Thymus (tissue), 11 donors: ENCODE data around the gene LARP4B. TPM values are rescaled to one million over a fixed set of nuclear protein-coding genes. Genes with fewer than 3 reads are reported as not detected.

ENCODE experiments used
- DNase-seq, 9 donors: peaks; one replicate each; pipeline ENCODE4 v3.0.0-alpha.2; 2013; ENCODE audit warnings: low spot score in 9 of 9, low read depth in 6 of 9, missing footprints in 1 of 9
- H3K27ac ChIP-seq, 2 donors: one replicate each; pipeline ENCODE4 v1.5.1; 2013; ENCODE audit warnings: control low read depth in 1 of 2, low read depth in 1 of 2, low read length in 1 of 2, mild to moderate bottlenecking in 1 of 2, moderate library complexity in 1 of 2
- H3K27me3 ChIP-seq, 2 donors: one replicate each; pipeline ENCODE4 v1.5.1; 2013; ENCODE audit warnings: low read length in 1 of 2; ENCODE audit not compliant: control insufficient read depth in 2 of 2, insufficient read depth in 1 of 2
- H3K36me3 ChIP-seq, 2 donors: one replicate each; pipeline ENCODE4 v1.5.1; 2013; ENCODE audit warnings: low read length in 1 of 2, mild to moderate bottlenecking in 1 of 2, moderate library complexity in 1 of 2; ENCODE audit not compliant: control insufficient read depth in 2 of 2, insufficient read depth in 2 of 2
- H3K4me1 ChIP-seq, 2 donors: one replicate each; pipeline ENCODE4 v1.5.1; 2013; ENCODE audit warnings: low read length in 2 of 2; ENCODE audit not compliant: control insufficient read depth in 2 of 2, insufficient read depth in 2 of 2
- H3K4me3 ChIP-seq, 2 donors: one replicate each; pipeline ENCODE4 v1.5.1; 2013; ENCODE audit warnings: low read length in 2 of 2, control low read depth in 1 of 2, mild to moderate bottlenecking in 1 of 2
- H3K9me3 ChIP-seq, 2 donors: one replicate each; pipeline ENCODE4 v1.5.1; 2013; ENCODE audit warnings: low read length in 1 of 2, mild to moderate bottlenecking in 1 of 2; ENCODE audit not compliant: control insufficient read depth in 2 of 2, insufficient read depth in 1 of 2
- WGBS: extraction: QIAGEN DNeasy Blood & Tissue Kit; methylation state at CpG from one replicate; pipeline ENCODE4 v1.1.7; 2013; 5-methylcytosine and 5-hydroxymethylcytosine counted together
- polyA plus RNA-seq: library from polyadenylated mRNA; stranded (reverse); fragments of 200-250 nt; gene quantifications from one replicate; pipeline ENCODE4 v1.2.3, GENCODE V29; 2013
- total RNA-seq: library from RNA; stranded (reverse); fragments of 120-200 nt; gene quantifications from one replicate; pipeline ENCODE4 v1.2.4, GENCODE V29; 2013
- donor health status: healthy.

LARP4B gene
- total and polyA plus RNA-seq, 2 donors: 19.3 to 22.0 TPM

DNA sequence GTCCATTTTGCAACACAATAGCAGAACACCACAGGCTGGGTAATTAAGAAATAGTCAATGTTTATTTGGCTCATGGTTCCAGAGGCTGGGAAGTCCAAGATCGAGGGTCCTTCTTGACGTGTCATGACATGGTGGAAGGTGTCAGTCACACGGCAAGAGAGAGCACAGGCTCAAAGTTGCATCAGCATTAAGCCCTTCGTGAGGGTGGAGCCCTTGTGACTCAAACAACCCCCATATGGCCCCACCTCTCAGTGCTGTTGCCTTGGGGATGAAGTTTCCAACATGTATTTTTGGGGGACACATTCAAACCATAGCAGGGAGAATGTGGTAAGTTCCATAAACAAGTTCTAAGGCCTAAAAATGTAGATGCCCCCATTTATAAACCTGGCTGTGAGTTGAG is 32.1 kb upstream of the LARP4B start:
- peaks cover 0 to 11% of the 10 kb centered on the region in 2 donors for H3K27me3 ChIP-seq
- H3K36me3 ChIP-seq: no peaks in the 10 kb centered on the region
- peaks cover 0 to 18% of the 10 kb centered on the region in 2 donors for H3K9me3 ChIP-seq
- no peak for DNase-seq
- H3K27ac ChIP-seq: no peak overlapping the region
- H3K4me1 ChIP-seq: no peaks in the 10 kb centered on the region
- WGBS: 95% methylated on average over 4 of the region's 4 CpGs
- no peak overlapping the region for H3K4me3 ChIP-seq

DNA sequence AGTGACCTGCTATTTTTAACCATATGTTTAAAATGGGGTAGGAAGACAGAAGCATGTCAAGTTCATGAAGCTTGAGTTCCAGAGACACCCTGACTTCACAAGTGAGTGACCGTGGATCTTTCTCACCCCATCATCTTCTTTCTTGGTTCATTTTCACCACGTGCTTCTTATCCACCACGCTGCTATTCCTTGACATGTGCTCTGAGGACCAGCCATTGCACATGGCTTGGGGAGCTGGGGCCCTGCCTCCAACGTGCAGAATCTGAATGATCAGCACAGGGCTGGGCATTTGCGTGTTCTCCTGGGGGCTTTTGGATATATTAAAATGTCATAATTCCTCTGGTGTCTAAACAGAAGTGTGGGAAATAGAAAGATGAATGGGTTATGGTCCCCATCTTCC is 31.7 kb upstream of the LARP4B start:
- H3K4me1 ChIP-seq: no peaks in the 10 kb centered on the region
- WGBS: 95% methylated on average over 5 of the region's 5 CpGs
- H3K4me3 ChIP-seq: no peak overlapping the region
- H3K36me3 ChIP-seq: no peaks in the 10 kb centered on the region
- no peak for DNase-seq
- peaks cover 0 to 18% of the 10 kb centered on the region in 2 donors for H3K9me3 ChIP-seq
- H3K27me3 ChIP-seq: peaks cover 0 to 7% of the 10 kb centered on the region in 2 donors
- no peak overlapping the region for H3K27ac ChIP-seq

DNA sequence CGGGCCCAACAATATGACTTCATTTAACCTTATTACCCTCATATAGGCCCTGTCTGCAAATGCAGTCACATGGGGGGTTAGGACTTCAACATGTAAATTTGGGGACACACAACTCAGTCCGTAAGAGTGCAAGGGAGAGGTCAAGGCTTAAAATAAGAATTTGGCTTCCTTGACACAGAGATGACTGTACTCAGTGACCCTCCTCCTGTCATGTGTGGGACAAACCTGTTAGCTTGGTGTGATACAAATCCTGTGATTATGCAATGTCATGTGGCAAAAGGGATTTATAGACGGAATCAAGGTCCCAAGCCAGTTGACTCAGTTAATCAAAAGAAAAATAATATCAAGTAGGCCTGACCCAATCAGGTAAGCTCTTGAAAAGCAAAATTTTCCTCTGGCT is 30.8 kb upstream of the LARP4B start:
- Histone ChIP-seq H3K4me1 (no peaks in the 10 kb centered on the region), H3K27ac (no peak overlapping the region)
- 96% methylated on average over 3 of the region's 3 CpGs for WGBS

DNA sequence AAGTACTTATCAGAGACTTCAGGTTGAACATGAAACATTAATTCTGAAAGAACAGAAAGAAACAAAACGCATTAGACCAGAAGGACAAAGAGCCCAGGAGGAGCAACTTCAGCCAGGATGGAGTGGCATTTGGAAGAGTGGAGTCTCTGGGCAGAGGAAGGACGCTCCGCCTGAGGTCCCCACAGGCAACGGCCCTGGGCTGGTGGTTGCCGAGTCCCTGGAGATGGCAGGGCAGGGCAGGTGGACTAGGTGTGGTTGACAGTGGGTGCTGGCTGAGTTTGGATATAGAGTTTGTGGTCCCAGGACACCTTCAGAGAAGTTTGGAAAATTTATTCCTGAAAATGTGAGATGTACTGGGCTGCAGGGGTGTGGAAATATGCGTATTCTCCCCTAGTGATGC is 27.4 kb upstream of the LARP4B start:
- Histone ChIP-seq H3K4me1 (no peaks in the 10 kb centered on the region), H3K36me3 (no peaks in the 10 kb centered on the region), H3K27ac (no peak overlapping the region), H3K9me3 (no peaks in the 10 kb centered on the region), H3K27me3 (peaks cover 0 to 2% of the 10 kb centered on the region in 2 donors), H3K4me3 (no peak overlapping the region)
- 96% methylated on average over 6 of the region's 6 CpGs for WGBS
- DNase-seq: no peak

More for the DNA sequence above, 30.8 kb upstream of the LARP4B start:
- no peak overlapping the region for H3K4me3 ChIP-seq
- H3K27me3 ChIP-seq: peaks cover 0 to 7% of the 10 kb centered on the region in 2 donors
- peaks cover 0 to 18% of the 10 kb centered on the region in 2 donors for H3K9me3 ChIP-seq
- DNase-seq: no peak
- H3K36me3 ChIP-seq: no peaks in the 10 kb centered on the region

DNA sequence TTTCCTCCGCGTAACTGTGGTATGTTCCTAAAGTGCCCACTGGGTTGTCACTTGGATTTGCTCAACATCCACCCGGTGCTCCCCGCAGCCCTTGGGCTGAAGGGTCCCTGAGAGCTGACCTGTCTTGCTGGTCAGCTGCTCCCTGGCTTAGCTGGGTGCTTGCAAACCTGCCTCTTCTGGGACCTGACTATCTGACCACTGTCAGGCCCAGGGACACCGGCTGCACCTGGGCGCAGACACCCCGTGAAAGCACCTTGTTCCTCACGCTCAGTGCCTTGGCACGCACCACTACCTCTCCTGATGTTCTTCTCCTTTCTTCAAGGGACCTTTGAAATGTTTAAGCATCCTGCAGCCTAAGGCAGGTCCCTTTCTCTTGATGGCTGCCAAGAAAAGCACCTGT is 26.6 kb upstream of the LARP4B start:
- Histone ChIP-seq H3K27me3 (peaks cover 0 to 2% of the 10 kb centered on the region in 2 donors), H3K36me3 (no peaks in the 10 kb centered on the region), H3K4me1 (no peaks in the 10 kb centered on the region), H3K9me3 (no peaks in the 10 kb centered on the region), H3K4me3 (no peak overlapping the region), H3K27ac (no peak overlapping the region)
- WGBS: 94% methylated on average over 9 of the region's 9 CpGs
- no peak for DNase-seq

DNA sequence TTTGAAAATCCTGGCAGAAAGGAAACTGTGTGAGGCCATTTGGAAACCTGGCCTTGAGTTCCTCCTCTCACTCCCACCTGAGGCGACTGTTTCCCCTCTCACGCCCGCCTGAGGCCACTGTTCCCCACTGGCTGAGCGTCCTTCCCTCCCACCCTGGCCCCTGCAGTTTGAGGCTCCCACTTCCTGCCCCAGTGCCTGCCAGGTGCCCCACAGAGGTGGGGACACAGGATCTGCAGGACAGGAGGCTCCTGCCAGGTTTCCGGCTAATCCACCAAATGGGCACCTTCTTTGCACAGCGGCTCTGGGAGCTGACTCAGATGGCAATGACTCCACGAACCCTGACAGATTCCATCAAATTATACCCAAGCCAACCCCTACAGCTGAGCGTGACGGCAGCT is 24.3 kb upstream of the LARP4B start:
- H3K27ac ChIP-seq: no peak overlapping the region
- DNase-seq: no peak
- H3K36me3 ChIP-seq: no peaks in the 10 kb centered on the region
- H3K4me1 ChIP-seq: no peaks in the 10 kb centered on the region
- no peak overlapping the region for H3K4me3 ChIP-seq
- no peaks in the 10 kb centered on the region for H3K9me3 ChIP-seq
- 71% methylated on average over 9 of the region's 9 CpGs for WGBS
- H3K27me3 ChIP-seq: peaks cover 0 to 2% of the 10 kb centered on the region in 2 donors

DNA sequence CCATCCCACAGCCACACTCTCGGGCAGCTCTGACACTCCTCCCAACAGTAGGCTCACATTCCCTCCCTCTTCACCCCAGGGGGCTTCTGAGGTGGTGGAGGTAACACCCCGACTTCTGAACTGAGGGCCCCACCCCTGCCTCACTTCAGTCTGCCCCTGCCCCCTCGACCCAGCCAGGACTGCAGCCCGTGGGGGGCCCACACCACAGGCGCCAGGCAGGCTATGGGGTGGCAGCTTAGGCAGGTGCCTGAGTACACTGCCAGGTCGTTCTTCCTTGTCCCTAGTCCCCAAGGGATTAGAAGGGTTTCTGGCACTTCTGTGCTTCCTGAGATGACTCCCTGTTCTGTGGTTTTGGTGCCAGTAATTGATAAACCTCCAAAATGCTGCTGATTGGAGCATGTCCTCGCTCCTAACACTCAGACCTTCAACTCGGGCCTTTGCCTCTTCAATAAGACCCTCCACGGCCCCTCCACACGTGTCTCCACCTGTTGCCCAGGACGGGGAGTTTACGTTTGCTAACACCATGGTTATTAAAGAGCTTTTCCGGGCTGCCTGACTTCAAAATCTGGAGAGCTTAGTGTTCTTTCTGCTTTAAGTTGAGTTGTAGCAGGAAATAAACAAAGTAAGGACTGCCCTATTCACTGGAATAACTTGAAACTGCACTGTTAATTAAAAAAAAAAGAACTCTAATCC is 23.8 kb upstream of the LARP4B start:
- 70% methylated on average over 13 of the region's 13 CpGs for WGBS
- no peak overlapping the region for H3K27ac ChIP-seq
- no peak for DNase-seq

DNA sequence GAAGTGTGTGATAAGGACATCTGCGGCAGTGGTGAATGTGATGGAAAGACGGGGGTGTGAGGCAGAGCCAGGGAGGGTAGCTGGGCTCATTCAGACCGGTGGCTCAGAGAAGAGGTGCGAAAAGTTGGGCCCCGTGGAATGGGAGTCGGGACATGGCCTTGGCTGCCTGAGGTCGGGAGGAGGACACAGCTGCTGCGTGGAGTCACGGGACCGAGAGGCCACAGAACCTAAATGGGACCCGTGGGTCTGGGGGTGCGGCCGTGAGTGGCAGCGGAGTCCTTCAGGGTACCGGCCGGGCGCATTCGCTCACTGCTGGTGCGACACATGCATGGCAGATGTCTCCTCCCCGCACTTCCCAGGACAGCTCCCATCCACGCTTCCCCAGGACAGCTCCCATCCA is 22.9 kb upstream of the LARP4B start:
- Histone ChIP-seq H3K36me3 (no peaks in the 10 kb centered on the region), H3K4me3 (no peak overlapping the region), H3K9me3 (no peaks in the 10 kb centered on the region), H3K27me3 (peaks cover 0 to 2% of the 10 kb centered on the region in 2 donors), H3K27ac (no peak overlapping the region), H3K4me1 (no peaks in the 10 kb centered on the region)
- DNase-seq: no peak
- 96% methylated on average over 21 of the region's 21 CpGs for WGBS

More for the DNA sequence above, 23.8 kb upstream of the LARP4B start:
- Histone ChIP-seq H3K4me1 (no peaks in the 10 kb centered on the region), H3K36me3 (no peaks in the 10 kb centered on the region), H3K27me3 (peaks cover 0 to 2% of the 10 kb centered on the region in 2 donors), H3K9me3 (no peaks in the 10 kb centered on the region), H3K4me3 (no peak overlapping the region)

DNA sequence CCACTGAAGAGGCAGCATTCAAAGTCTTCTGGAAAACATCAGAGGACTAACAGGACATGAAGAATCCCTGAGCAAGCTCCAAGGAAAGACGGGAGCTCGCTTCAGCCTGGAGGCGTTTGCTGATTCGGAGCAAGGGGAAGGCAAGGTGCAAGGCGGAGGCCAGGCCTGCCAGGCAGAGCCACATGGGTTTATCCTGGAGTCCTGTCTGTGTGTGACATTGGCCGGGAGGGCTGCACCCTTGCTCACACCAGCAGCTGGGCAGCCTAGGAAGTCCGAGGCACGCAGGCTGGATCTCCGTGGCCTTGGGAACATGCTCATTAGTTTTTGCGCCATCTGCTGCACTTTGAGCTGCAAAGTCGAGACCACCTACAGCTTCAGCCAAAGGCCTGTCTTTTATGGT is 22.3 kb upstream of the LARP4B start:
- no peaks in the 10 kb centered on the region for H3K4me1 ChIP-seq
- H3K4me3 ChIP-seq: no peak overlapping the region
- peaks cover 0 to 1% of the 10 kb centered on the region in 2 donors for H3K27me3 ChIP-seq
- WGBS: 97% methylated on average over 11 of the region's 11 CpGs
- no peak overlapping the region for H3K27ac ChIP-seq
- no peaks in the 10 kb centered on the region for H3K36me3 ChIP-seq
- DNase-seq: no peak
- H3K9me3 ChIP-seq: no peaks in the 10 kb centered on the region
